Measurements from ENCODE around the gene UNC5CL. TPM values are rescaled to one million over a fixed set of nuclear protein-coding genes. Genes with fewer than 3 reads are reported as not detected.
"Not testable (repeated sequence)": the region's sequence is repeated elsewhere in the genome, so short reads cannot be mapped to it uniquely, and the experiment has no call there.

UNC5CL gene
- total RNA-seq, 1 donor, result under 0.01 TPM

DNA sequence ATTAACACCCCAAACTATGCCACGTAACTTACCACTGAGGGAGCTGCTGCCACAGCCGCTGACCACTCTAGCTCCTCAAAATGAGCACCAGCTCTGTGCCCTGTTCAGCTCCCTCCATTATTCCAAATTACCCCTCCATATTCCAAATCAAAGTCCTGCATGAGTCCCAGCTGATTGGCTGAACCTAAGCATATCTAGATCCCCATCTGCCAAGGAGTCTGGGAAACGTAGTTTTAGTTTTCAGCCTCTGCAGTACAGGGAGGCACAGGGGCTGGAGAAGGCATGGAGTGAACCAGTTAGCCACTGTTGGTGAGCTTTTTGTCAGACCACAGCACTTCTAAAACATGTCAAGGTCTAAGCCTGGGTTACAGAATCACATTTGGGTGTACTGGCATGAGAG, 15.9 kb downstream of the UNC5CL start:
- TF ChIP-seq, protein P1, sequence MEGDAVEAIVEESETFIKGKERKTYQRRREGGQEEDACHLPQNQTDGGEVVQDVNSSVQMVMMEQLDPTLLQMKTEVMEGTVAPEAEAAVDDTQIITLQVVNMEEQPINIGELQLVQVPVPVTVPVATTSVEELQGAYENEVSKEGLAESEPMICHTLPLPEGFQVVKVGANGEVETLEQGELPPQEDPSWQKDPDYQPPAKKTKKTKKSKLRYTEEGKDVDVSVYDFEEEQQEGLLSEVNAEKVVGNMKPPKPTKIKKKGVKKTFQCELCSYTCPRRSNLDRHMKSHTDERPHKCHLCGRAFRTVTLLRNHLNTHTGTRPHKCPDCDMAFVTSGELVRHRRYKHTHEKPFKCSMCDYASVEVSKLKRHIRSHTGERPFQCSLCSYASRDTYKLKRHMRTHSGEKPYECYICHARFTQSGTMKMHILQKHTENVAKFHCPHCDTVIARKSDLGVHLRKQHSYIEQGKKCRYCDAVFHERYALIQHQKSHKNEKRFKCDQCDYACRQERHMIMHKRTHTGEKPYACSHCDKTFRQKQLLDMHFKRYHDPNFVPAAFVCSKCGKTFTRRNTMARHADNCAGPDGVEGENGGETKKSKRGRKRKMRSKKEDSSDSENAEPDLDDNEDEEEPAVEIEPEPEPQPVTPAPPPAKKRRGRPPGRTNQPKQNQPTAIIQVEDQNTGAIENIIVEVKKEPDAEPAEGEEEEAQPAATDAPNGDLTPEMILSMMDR (IDR thresholded peaks at IDR 0.05; ENCODE audit: insufficient read depth, low read depth, low read length), result no peak
- H3K4me3 ChIP-seq (ENCODE audit: low read depth, low read length), result no peak overlapping the region
- DNase-seq (ENCODE audit: low read depth), result no peak

DNA sequence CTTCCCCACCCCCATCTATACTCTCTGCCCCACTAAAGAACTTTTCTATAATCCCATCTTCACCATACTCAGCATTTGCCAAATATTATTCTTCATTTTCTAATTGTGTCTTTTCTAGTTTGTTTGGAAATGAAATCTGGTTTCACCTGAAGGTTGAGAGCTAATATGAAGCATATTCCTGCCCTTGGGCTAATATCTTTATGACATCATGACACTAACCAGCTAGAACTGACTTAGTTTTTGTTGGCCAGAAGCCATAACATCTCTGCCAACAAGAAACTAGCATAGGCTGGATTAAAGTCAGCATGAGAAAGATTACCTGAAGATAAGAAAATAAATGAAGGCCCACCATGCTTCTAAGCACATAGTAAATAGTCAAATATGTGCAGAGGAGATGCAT, 16.7 kb downstream of the UNC5CL start:
- TF ChIP-seq, protein P1 (IDR thresholded peaks at IDR 0.05; ENCODE audit: insufficient read depth, low read depth, low read length), result no peak
- DNase-seq (ENCODE audit: low read depth), result no peak
- no peak overlapping the region for H3K4me3 ChIP-seq (ENCODE audit: low read depth, low read length)

DNA sequence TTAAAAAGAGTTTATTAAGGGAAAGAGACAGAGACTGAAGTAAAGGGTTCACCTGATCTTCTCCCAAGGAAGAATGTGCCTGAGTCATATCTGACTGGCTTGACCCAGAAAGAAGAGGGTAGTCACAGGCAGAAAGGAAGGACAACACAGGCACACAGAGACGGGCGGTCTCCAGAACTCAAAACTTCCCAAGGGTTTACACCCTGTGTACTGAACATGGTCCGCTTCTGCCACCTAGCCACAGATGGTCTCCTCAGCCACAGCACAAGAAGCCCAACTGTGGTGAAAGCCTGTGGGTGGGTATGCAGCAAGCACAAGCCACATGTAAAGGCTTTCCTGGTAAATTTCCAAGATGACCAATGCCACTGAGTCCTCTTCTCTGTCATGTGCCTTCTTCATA, 17.2 kb downstream of the UNC5CL start:
- H3K4me3 ChIP-seq (ENCODE audit: low read depth, low read length), result no peak overlapping the region
- peak; percentile 13 for DNase-seq (ENCODE audit: low read depth)
- TF ChIP-seq, protein P1 (IDR thresholded peaks at IDR 0.05; ENCODE audit: insufficient read depth, low read depth, low read length), result peak; percentile 6

- DNase-seq (ENCODE audit: low read depth), result no peak
- H3K4me3 ChIP-seq (ENCODE audit: low read depth, low read length), result no peak overlapping the region
- TF ChIP-seq, protein P1 (IDR thresholded peaks at IDR 0.05; ENCODE audit: insufficient read depth, low read depth, low read length), result no peak
Measured at GRCh38 chr6:41017663-41018062, 21.4 kb downstream of the UNC5CL start.

DNA sequence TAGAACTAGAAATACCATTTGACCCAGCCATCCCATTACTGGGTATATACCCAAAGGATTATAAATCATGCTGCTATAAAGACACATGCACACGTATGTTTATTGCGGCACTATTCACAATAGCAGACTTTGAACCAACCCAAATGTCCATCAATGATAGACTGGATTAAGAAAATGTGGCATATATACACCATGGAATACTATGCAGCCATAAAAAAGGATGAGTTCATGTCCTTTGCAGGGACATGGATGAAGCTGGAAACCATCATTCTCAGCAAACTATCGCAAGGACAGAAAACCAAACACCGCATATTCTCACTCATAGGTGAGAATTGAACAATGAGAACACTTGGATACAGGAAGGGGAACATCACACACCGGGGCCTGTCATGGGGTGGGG, 23.2 kb downstream of the UNC5CL start:
- H3K4me3 ChIP-seq (ENCODE audit: low read depth, low read length); DNase-seq (ENCODE audit: low read depth): not testable (repeated sequence)

- TF ChIP-seq, protein P1 (IDR thresholded peaks at IDR 0.05; ENCODE audit: insufficient read depth, low read depth, low read length), result no peak
- H3K4me3 ChIP-seq (ENCODE audit: low read depth, low read length), result no peak overlapping the region
- DNase-seq (ENCODE audit: low read depth), result no peak
Measured at GRCh38 chr6:41014780-41015179, 24.2 kb downstream of the UNC5CL start.

- no peak for DNase-seq (ENCODE audit: low read depth)
- H3K4me3 ChIP-seq (ENCODE audit: low read depth, low read length), result no peak overlapping the region
- TF ChIP-seq, protein P1 (IDR thresholded peaks at IDR 0.05; ENCODE audit: insufficient read depth, low read depth, low read length), result no peak
Measured at GRCh38 chr6:41013466-41014153, 25.4 kb downstream of the UNC5CL start.

All from fibroblast of villous mesenchyme (primary cell).